DLD1 (cell line): ENCODE data around the gene LRRC70.
"Not testable (repeated sequence)": the region's sequence is repeated elsewhere in the genome, so short reads cannot be mapped to it uniquely, and the experiment has no call there.

Experiments used
- in situ Hi-C: cut with HindIII; loops from 2 replicates; pipeline ENCODE4 v1.10.0; 2017; ENCODE audit warnings: low sequenced_read_pairs

The LRRC70 gene

DNA sequence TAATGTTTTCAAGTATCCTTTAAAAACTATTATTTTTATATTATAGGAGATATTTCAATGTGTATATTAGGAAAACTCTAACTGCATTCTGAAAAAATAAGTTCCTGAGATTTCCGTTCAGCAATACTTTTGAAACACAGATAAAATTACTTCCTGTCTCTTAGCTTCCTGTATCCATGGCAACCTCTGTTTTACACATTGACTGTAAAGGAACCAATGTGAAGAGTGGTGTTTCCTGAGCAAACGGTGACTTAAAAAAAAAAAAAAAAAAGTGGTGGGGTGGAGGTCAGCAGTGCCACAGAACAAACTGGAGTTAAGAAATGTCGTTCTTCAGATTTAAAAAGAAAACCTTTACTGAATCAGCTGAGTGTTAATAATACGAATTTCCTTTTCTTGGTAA lies at the start of gene LRRC70:
Gene LRRC70, plus strand, starts transcription at position 280 of the 400 bp plus-strand sequence. CDS start 620 bp downstream, outside the sequence.
- in situ Hi-C loops: no loop called here

GRCh38 chr5:62533597-62533996 lies 45.0 kb upstream of the LRRC70 start:
- in situ Hi-C loops: no loop called here

DNA sequence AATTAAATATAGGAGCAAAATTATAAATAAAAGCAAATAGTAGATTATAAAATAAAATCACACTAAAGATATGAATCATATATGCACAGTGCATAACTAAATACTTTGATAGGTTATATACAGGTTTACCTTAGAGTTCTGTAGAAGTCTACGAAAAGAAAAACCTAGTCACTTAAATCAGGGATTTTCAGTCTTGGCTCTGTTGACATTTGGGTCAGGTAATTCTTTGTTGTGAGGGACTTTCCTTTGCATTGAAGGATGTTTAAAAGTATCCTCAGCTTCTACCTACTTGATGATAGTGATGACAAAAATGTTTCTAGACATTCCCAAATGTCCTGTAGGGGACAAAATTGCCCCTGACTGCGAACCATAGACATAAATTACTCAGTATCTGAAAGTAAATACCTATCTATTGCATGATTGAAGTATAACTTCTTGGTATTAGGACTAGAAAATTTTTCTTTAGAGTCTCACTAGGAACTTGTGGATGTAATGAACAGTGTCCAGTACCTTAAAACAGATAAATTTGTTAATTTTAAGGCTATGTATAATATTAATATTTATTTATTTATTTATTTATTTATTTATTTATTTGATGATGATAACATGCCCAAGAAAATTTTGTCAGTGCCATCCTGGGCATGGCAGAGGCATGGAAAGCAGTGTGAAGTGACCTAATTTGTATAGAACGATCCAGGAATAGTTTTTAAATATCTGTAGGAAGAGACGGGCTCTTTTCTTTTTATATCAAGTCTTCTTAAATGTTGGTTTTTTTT lies 44.0 kb upstream of the LRRC70 start:
- in situ Hi-C loops: no loop called here

- in situ Hi-C loops: no loop called here
Observed at GRCh38 chr5:62536232-62536631, 42.4 kb upstream of the LRRC70 start.

GRCh38 chr5:62536783-62537182 lies 41.8 kb upstream of the LRRC70 start:
- in situ Hi-C loops: no loop called here

DNA sequence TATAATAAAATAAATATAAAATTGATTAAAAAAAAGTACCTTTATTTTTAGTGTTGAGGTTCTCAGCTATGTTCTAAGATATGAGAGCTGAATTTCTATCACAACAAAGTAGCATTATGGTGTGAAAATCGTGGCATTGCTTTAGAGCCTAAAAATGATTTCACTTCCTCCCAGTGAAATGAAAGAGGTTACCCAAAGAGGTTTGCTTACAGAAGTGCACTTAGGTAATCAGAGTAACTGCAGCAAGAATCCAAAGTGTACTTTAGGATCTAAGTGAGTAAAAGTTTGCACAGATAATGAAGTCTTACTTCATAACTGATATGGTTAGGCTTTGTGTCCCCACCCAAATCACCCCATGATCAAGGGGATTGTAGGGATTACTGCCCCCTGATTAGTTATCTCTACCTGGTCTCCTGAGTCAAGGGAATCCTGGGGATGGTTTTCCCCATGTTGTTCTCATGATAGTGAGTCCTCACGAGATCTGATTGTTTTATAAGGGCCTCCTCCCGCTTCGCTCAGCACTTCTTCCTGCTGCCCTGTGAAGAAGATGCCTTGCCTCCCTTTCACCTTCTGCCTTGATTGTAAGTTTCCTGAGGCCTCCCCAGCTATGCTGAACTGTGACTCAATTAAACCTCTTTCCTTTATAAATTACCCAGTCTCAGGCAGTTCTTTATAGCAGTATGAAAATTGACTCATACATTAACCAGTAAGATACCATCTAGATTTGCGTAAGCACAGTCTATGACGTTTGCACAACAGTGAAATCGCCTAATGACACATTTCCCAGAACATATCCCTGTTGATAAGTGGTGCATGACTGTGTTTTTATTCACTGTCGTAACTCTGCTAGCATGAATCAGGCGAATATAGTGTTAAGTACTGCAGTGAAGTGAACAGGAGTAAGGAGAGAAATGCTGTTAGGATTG lies 40.3 kb upstream of the LRRC70 start:
- in situ Hi-C loops: no loop called here

DNA sequence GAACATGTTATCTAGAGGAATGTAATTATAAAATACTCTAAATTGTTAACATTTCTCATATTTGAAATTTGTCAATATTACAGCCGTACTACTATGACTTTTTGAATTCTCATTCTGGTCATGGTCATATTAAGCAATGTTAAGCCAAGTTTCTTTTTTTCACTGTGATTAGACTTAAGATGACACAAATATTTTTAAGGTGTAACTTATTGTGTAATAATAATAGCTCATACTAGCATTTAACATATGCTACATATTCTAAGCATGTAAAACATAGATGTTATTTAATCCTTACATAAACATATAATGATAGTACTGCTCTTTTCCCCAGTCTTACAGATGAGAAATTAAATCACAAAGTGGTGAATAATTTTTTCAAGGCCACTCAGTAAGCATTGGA lies 35.9 kb upstream of the LRRC70 start:
- in situ Hi-C loops: no loop called here

GRCh38 chr5:62547945-62548630 lies 30.5 kb upstream of the LRRC70 start:
- in situ Hi-C loops: no loop called here

DNA sequence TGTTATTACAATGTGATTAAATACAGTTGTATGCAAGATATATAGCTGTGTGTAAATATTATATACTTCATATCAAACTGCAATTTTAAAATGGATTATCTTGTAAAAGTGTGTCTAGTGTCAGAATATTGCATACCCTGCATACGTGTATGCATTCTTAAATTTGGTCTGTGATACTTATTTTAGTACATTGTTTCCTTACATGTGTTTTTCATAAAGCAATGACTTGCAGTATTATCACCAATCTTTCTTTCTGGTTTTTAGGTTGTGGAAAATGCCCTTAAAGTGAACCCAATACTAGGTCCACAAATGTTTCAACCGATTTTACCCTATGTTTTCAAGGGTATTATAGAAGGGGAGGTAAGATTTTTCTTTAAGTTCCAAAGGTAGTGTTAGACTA lies 28.5 kb upstream of the LRRC70 start:
- in situ Hi-C loops: no loop called here

- in situ Hi-C loops: no loop called here
Observed at GRCh38 chr5:62555930-62556329, 22.7 kb upstream of the LRRC70 start.

DNA sequence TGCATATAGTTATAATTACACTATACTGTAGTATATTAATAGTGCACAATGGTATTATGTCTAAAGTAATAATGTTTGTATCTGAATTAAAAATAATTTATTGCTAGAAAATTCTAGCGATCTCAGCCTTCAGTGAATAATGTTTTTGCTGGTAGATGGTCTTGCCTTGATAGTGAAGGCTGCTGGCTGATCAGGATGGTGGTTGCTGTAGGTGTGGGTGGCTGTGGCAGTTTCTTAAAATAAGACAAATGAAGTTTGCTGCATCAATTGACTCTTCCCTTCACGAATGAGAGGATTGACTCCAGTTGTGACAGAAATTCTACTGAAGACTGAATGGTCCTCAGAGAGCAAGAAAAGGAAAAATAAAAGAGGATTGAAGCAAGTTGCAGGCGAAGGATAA lies 19.7 kb upstream of the LRRC70 start:
- in situ Hi-C loops: no loop called here

DNA sequence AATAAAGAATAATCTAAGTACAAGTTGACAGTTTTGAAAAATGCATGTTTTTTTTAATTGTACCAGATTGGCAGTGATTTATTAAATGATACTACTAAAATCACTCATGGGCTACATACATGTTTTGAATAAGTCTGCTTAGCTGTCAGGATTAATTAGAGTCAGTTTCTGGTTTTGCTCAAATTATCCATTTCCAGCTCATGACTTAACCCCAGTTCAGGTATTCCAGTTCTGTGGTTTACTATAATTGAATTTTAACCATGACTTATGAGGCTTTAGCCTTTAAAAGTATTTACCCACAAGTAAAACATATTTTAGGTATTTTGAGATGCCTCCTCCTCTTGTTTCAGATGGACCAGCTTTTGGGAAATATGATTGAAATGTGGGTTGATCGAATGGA lies 17.8 kb upstream of the LRRC70 start:
- in situ Hi-C loops: no loop called here

DNA sequence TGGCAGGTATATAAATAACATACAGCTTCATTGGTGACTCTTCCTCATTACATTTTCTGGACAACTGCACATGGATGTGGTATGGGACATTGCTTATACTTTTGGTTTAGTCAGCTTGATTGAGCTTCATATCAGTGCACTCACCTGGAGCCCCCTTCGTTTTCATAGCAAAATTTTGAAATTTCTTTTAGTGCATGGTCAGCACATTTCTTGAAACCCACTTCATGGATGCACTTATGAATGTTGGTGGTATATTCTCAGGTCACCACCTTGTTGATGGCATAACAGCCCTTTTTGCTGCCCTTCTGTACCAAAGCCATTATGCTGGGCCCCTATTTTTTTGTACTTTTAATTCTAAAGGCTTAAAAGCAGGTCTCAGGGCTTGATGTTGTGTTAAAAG lies 16.7 kb upstream of the LRRC70 start:
- in situ Hi-C loops: no loop called here

GRCh38 chr5:62562867-62563266 lies 15.8 kb upstream of the LRRC70 start:
- in situ Hi-C loops: no loop called here

DNA sequence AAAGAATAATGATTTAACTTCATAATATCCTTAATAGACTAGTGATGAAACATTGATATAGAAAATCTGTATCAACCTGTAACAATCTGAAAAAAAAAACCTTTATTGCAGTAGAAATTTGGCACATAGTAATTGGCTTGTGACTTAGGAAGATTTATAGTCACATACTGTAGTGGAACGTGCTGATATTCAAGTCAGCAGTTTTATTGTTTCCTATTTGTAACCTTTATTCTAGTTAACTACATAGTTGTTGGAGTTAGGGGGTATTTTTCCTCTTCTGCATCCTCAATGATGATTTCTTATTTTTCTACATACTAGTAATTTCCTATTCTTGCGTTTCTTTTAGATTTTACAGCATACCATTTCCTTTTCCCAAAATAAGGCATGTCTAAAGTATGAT lies 14.5 kb upstream of the LRRC70 start:
- in situ Hi-C loops: no loop called here

- in situ Hi-C loops: not testable (repeated sequence)
Observed at GRCh38 chr5:62565740-62566139, 12.9 kb upstream of the LRRC70 start.

GRCh38 chr5:62568143-62568542 lies 10.5 kb upstream of the LRRC70 start:
- in situ Hi-C loops: no loop called here

DNA sequence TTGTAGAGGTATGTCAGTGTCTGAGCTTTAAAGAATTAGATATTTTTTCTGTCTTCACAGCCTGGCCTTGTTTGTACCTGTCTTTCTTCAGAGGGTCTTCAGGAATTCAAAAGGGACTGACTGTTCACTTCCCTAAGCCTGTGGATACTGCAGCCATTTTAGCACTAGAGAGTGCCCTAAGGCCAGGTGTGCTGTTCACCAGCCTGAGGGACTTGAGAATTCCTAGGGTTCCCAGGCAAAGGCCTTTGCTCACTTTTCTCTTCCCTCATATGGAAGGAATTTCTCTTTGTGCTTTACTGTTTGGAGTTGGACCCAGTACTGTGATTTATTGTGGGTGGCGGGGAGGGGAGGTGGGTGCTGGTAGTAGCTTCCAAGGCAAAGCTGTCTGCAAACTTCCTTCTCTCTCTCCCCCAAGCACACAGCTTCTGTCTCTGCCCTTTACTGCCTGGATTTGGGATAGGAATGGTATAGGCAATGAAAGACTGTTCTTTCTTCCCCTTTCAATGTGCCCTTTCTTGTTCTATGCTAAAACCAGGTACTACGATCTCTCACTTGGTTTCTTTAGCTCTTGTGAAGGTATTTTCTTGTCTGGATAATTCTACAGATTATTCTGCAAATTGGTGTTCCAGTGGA lies 9.7 kb upstream of the LRRC70 start:
- in situ Hi-C loops: no loop called here

DNA sequence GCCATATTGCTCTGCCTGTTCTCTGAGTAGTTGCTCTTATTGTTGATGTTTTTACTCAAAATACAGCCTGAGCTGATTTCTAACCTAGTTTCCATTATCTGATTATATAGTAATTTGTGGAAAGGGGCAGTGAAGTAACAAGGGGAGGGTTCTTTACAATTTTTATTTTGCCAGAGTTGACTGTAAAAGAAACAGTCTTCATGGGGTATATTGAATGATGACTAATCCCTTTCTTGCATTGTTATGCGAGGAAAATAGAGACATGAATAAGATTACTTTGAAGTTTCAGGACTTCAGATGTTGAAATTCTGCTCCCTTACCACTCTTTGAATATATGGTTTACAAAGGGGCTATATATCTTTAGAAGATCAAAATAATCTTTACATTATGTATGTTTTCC lies 9.1 kb upstream of the LRRC70 start:
- in situ Hi-C loops: no loop called here

DNA sequence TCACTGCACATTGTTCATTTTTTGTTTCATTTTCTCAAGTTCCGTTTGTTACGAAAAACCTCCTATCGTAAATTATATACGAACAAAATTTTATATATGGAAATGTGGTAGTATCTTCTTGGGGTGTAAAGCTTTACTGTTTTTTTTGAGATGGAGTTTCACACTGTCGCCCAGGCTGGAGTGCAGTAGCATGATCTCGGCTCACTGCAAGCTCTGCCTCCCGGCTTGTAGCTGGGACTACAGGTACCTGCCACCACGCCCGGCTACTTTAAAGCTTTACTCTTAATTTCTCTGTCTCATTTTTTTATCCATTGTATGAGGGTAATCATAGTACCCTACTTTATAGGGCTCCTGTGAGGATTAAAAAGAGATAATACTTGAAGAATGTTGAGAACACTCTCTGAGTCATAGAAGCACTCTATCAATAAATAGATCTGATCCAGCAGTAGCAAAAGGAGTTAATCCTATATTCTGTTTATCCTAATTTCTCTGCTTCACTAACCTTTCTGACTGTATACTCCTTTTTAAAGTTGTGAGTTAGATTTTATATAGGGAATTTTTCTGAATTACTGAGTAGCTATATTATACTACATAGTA lies 5.6 kb upstream of the LRRC70 start:
- in situ Hi-C loops: no loop called here

- in situ Hi-C loops: no loop called here
Observed at GRCh38 chr5:62574599-62574998, 4.0 kb upstream of the LRRC70 start.
